T47D (cell line): ENCODE data around the gene TIPRL.
"Not testable (repeated sequence)": the region's sequence is repeated elsewhere in the genome, so short reads cannot be mapped to it uniquely, and the experiment has no call there.

Experiments used
- DNase-seq, 2 experiments: peaks; one replicate each; pipeline versions ENCODE4 v3.0.0 to v3.0.0-alpha.2; 2011 to 2012; ENCODE audit warnings: low read depth in 1 of 2, low spot score in 1 of 2
- JUND ChIP-seq: IDR thresholded peaks from 2 replicates; pipeline ENCODE4 v1.6.1; 2012; ENCODE audit warnings: low read depth
- in situ Hi-C: cut with HindIII; loops from 2 replicates; pipeline ENCODE4 v1.10.0; 2016; ENCODE audit warnings: low sequenced_read_pairs, low pct_unique_long_range_greater_than_20kb

TIPRL gene

GRCh38 chr1:168145184-168146159 lies 33.3 kb upstream of the TIPRL start:
- no peak for TF ChIP-seq JUND
- DNase-seq: peak; percentile 89 to 90
- in situ Hi-C loops: no loop called here

GRCh38 chr1:168146160-168146539 lies 32.6 kb upstream of the TIPRL start:
- in situ Hi-C loops: no loop called here
- no peak for DNase-seq
- no peak for TF ChIP-seq JUND

GRCh38 chr1:168146626-168147025 lies 32.1 kb upstream of the TIPRL start:
- TF ChIP-seq JUND: no peak
- DNase-seq: no peak
- in situ Hi-C loops: no loop called here

- TF ChIP-seq JUND: no peak
- in situ Hi-C loops: no loop called here
- no peak for DNase-seq
Measured at GRCh38 chr1:168148916-168149315, 29.8 kb upstream of the TIPRL start.

GRCh38 chr1:168150283-168150682 lies 28.5 kb upstream of the TIPRL start:
- in situ Hi-C loops: no loop called here
- DNase-seq: no peak
- no peak for TF ChIP-seq JUND

GRCh38 chr1:168151935-168152334 lies 26.8 kb upstream of the TIPRL start:
- in situ Hi-C loops: no loop called here
- TF ChIP-seq JUND: no peak
- no peak for DNase-seq

GRCh38 chr1:168154707-168155106 lies 24.1 kb upstream of the TIPRL start:
- DNase-seq, in situ Hi-C loops: not testable (repeated sequence)

- DNase-seq: no peak
- in situ Hi-C loops: no loop called here
- no peak for TF ChIP-seq JUND
Measured at GRCh38 chr1:168155910-168156309, 22.9 kb upstream of the TIPRL start.

- in situ Hi-C loops: no loop called here
- no peak for TF ChIP-seq JUND
- DNase-seq: no peak
Measured at GRCh38 chr1:168157638-168158037, 21.1 kb upstream of the TIPRL start.

GRCh38 chr1:168159251-168159650 lies 19.5 kb upstream of the TIPRL start:
- in situ Hi-C loops: no loop called here
- no peak for TF ChIP-seq JUND

GRCh38 chr1:168159979-168160378 lies 18.8 kb upstream of the TIPRL start:
- in situ Hi-C loops: no loop called here
- no peak for TF ChIP-seq JUND
- DNase-seq: no peak

More at GRCh38 chr1:168159251-168159650, 19.5 kb upstream of the TIPRL start:
- no peak for DNase-seq

GRCh38 chr1:168161459-168161858 lies 17.3 kb upstream of the TIPRL start:
- in situ Hi-C loops: no loop called here
- no peak for TF ChIP-seq JUND
- DNase-seq: peak in 1 of 2 experiments; percentile 24

GRCh38 chr1:168163670-168164069 lies 15.1 kb upstream of the TIPRL start:
- no peak for DNase-seq
- TF ChIP-seq JUND: no peak
- in situ Hi-C loops: no loop called here
